Endothelial cell (in vitro differentiated cells): ENCODE results near the gene DNAJC7. TPM values are rescaled to one million over a fixed set of nuclear protein-coding genes. Genes with fewer than 3 reads are reported as not detected.

Source experiments
- DNase-seq: peaks from one replicate; pipeline ENCODE4 v3.0.0; 2021; ENCODE audit warnings: low spot score
- H3K27ac Mint-ChIP-seq: one replicate; pipeline ENCODE4 v1.8.0; 2021; ENCODE audit warnings: mixed read lengths, inconsistent platforms; ENCODE audit not compliant: unreplicated experiment
- H3K27me3 Mint-ChIP-seq: one replicate; pipeline ENCODE4 v1.8.0; 2021; ENCODE audit warnings: mild to moderate bottlenecking, moderate library complexity, mixed read lengths, inconsistent platforms; ENCODE audit not compliant: unreplicated experiment
- H3K36me3 Mint-ChIP-seq: one replicate; pipeline ENCODE4 v1.8.0; 2021; ENCODE audit warnings: mild to moderate bottlenecking, low read depth, mixed read lengths, inconsistent platforms; ENCODE audit not compliant: unreplicated experiment
- H3K4me1 Mint-ChIP-seq: one replicate; pipeline ENCODE4 v1.8.0; 2021; ENCODE audit warnings: mild to moderate bottlenecking, mixed read lengths, inconsistent platforms; ENCODE audit not compliant: unreplicated experiment
- H3K4me3 Mint-ChIP-seq: one replicate; pipeline ENCODE4 v1.8.0; 2021; ENCODE audit warnings: mild to moderate bottlenecking, mixed read lengths, inconsistent platforms; ENCODE audit not compliant: unreplicated experiment
- H3K9me3 Mint-ChIP-seq: one replicate; pipeline ENCODE4 v1.8.0; 2021; ENCODE audit warnings: mixed read lengths, inconsistent platforms; ENCODE audit not compliant: unreplicated experiment
- total RNA-seq: library from RNA; stranded (reverse); fragmentation: NEBNext Ultra II Directional; extraction: Animal tissue kit (Norgen Biotek cat#: 25700); gene quantifications from one replicate; pipeline ENCODE4 v1.2.1, GENCODE V29; 2021; ENCODE audit not compliant: unreplicated experiment
- TF ChIP-seq, protein P1 (sequence below): fragments of 200-600 bp; sonication (generic); IDR thresholded peaks from one replicate; pipeline ENCODE4 v1.5.0; 2021; ENCODE audit warnings: antibody characterized with exemption; ENCODE audit not compliant: unreplicated experiment

DNAJC7 gene
- total RNA-seq, 1 donor from 2014 or later = 92.8 TPM

DNA sequence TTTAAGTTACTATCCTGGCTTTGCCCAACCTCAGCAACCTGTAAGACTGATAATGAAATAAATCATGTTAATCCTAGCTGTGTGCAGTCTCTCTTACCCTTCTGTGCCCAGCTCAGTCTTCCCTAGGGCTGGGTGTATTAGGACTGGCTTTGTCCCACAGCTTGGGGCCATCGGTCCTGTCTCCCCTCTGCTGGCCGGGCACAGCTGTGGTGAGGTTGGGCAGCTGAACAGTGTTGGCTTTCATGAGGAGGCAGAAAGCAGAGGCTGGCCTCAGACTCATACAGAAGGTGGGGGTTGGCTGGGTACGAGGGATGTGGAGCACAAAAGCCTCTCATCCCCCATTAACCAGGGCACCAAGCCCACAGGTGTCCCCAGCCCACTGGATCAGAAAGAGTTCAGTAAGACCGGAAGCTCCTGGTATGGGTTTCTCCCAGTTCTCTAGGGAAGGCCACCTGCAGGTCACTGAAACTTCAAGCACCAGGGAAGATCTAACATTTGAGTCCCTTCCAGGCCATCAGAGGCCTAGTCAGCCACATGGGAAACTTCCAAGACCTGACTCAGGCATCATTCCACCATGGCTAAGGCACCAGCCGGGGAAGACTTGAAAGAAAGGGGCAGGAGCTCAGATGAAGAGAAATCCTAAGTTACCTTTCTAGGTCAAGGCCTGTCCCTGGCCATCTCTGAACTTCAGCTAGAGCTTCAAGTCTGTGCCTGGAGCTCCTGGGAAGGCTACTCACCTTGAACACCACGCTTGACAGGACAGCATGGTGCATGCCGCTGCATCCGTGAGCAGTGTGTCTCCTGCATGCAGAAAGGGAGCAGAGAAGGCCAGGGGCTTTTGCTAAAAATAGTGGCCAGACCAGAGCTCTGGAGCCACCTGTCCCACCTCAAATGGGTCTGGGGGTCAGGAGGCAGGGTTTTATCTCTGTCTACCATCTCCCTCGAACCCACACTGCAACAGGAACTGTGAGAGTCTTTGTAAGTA lies 41.8 kb downstream of the DNAJC7 start:
- peaks cover 28% of the 10 kb centered on the region for H3K36me3 Mint-ChIP-seq
- TF ChIP-seq, protein P1, sequence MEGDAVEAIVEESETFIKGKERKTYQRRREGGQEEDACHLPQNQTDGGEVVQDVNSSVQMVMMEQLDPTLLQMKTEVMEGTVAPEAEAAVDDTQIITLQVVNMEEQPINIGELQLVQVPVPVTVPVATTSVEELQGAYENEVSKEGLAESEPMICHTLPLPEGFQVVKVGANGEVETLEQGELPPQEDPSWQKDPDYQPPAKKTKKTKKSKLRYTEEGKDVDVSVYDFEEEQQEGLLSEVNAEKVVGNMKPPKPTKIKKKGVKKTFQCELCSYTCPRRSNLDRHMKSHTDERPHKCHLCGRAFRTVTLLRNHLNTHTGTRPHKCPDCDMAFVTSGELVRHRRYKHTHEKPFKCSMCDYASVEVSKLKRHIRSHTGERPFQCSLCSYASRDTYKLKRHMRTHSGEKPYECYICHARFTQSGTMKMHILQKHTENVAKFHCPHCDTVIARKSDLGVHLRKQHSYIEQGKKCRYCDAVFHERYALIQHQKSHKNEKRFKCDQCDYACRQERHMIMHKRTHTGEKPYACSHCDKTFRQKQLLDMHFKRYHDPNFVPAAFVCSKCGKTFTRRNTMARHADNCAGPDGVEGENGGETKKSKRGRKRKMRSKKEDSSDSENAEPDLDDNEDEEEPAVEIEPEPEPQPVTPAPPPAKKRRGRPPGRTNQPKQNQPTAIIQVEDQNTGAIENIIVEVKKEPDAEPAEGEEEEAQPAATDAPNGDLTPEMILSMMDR = no peak
- no peak overlapping the region for H3K27ac Mint-ChIP-seq
- H3K9me3 Mint-ChIP-seq = no peaks in the 10 kb centered on the region
- peaks cover 5% of the 10 kb centered on the region for H3K4me1 Mint-ChIP-seq
- no peak overlapping the region for H3K4me3 Mint-ChIP-seq
- no peak for DNase-seq
- peaks cover 2% of the 10 kb centered on the region for H3K27me3 Mint-ChIP-seq

DNA sequence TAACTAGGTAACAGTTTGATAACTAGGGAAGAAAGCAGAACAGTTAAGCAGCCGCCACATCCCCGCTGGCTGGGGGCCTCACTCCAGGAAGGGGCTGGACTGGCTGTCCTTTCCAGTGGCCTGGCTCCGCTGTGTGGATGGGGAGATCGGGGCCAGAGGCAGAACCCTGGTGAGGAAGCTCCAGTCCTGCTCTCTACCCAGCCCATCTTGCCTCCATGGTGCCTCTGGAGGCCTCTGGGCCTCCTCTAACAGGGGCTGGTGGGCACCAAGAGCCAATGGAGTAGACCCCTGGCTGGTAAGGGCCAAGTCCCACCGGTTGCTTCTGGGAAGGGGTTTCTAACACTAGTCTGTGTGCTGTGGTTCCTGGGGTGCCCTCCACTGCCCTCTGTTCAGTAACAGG lies 42.6 kb downstream of the DNAJC7 start:
- H3K36me3 Mint-ChIP-seq = peaks cover 28% of the 10 kb centered on the region
- no peak for DNase-seq
- no peaks in the 10 kb centered on the region for H3K9me3 Mint-ChIP-seq
- H3K4me1 Mint-ChIP-seq = peaks cover 5% of the 10 kb centered on the region
- TF ChIP-seq, protein P1 = no peak
- H3K27me3 Mint-ChIP-seq = peaks cover 5% of the 10 kb centered on the region
- H3K4me3 Mint-ChIP-seq = no peak overlapping the region
- H3K27ac Mint-ChIP-seq = no peak overlapping the region

GRCh38 chr17:41974031-41974430 lies 43.2 kb downstream of the DNAJC7 start:
- no peaks in the 10 kb centered on the region for H3K9me3 Mint-ChIP-seq
- no peak overlapping the region for H3K27ac Mint-ChIP-seq
- no peak for DNase-seq
- H3K27me3 Mint-ChIP-seq = peaks cover 11% of the 10 kb centered on the region
- peaks cover 30% of the 10 kb centered on the region for H3K36me3 Mint-ChIP-seq
- H3K4me1 Mint-ChIP-seq = peaks cover 5% of the 10 kb centered on the region
- no peak overlapping the region for H3K4me3 Mint-ChIP-seq
- TF ChIP-seq, protein P1 = no peak

- Mint-ChIP-seq H3K9me3 (no peaks in the 10 kb centered on the region), H3K4me1 (peaks cover 5% of the 10 kb centered on the region), H3K27ac (no peak overlapping the region), H3K27me3 (peaks cover 11% of the 10 kb centered on the region), H3K36me3 (peaks cover 35% of the 10 kb centered on the region), H3K4me3 (peak overlapping the region; percentile 15)
- TF ChIP-seq, protein P1 = no peak
- no peak for DNase-seq
These were observed 43.8 kb downstream of the DNAJC7 start for GRCh38 chr17:41973408-41973811.
